ENCODE results near the gene UBE2O.

- TF ChIP-seq CTCF (conservative IDR thresholded peaks at IDR 0.05; ENCODE audit: low read depth, low read length) (no peak), EZH2 (IDR thresholded peaks at IDR 0.05; ENCODE audit: borderline replicate concordance, low read depth, low read length, poor library complexity, severe bottlenecking) (no peak)
Observed at GRCh38 chr17:76410328-76410965, 42.5 kb downstream of the UBE2O start.
